Fibroblast of villous mesenchyme (primary cell): Measurements from ENCODE around the gene AAK1. TPM values are rescaled to one million over a fixed set of nuclear protein-coding genes. Genes with fewer than 3 reads are reported as not detected.
"Not testable (repeated sequence)": the region's sequence is repeated elsewhere in the genome, so short reads cannot be mapped to it uniquely, and the experiment has no call there.

ENCODE experiments used
- DNase-seq: peaks from one replicate; pipeline ENCODE4 v3.0.0-alpha.2; 2010; ENCODE audit warnings: low read depth
- H3K4me3 ChIP-seq: 2 replicates; pipeline ENCODE4 v1.5.1; 2011; ENCODE audit warnings: low read depth, mild to moderate bottlenecking, low read length
- total RNA-seq: library from RNA; depleted of rRNA; stranded (reverse); fragments of >200 nt; gene quantifications from 2 replicates; pipeline ENCODE4 v1.2.3, GENCODE V29; 2012
- TF ChIP-seq, protein P1 (sequence below): IDR thresholded peaks from 2 replicates; pipeline ENCODE4 v1.5.1; 2012; ENCODE audit warnings: low read depth, mild to moderate bottlenecking, low read length; ENCODE audit not compliant: insufficient read depth

Gene AAK1
- total RNA-seq, 1 donor = 68.2 TPM

DNA sequence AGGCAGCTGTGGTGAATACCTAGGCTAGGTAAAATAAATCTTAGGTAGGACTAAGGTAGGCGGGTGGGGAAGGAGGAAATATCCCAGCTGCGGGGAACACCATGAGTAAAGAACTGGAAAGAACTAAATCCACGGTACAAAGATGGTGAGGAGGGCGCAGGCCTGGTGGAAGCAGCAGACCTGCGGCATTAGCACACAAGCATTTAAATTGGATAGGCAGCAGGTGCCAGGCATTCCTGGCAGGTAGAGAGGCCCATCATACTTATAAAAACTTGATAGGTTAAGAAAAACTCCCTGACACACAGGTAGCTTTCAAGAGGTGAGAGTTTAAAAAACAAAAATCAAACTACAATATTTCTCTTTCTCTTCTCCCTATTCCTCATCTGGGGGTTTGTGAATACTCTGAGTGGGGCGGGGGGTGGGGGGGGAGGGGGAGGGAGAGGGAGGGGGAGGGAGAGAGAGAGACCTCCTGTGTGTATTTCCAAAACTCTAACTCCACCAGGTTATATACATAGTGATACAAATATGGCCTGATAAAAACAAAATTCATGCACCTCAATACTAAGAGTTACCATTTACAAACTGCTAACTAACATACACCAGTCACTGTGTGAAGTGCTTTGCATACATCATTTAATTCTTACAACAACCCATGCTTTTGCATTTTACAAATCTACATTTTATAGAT lies 13.5 kb downstream of the AAK1 start:
- TF ChIP-seq, protein P1, sequence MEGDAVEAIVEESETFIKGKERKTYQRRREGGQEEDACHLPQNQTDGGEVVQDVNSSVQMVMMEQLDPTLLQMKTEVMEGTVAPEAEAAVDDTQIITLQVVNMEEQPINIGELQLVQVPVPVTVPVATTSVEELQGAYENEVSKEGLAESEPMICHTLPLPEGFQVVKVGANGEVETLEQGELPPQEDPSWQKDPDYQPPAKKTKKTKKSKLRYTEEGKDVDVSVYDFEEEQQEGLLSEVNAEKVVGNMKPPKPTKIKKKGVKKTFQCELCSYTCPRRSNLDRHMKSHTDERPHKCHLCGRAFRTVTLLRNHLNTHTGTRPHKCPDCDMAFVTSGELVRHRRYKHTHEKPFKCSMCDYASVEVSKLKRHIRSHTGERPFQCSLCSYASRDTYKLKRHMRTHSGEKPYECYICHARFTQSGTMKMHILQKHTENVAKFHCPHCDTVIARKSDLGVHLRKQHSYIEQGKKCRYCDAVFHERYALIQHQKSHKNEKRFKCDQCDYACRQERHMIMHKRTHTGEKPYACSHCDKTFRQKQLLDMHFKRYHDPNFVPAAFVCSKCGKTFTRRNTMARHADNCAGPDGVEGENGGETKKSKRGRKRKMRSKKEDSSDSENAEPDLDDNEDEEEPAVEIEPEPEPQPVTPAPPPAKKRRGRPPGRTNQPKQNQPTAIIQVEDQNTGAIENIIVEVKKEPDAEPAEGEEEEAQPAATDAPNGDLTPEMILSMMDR = no peak
- no peak for DNase-seq
- no peak overlapping the region for H3K4me3 ChIP-seq

DNA sequence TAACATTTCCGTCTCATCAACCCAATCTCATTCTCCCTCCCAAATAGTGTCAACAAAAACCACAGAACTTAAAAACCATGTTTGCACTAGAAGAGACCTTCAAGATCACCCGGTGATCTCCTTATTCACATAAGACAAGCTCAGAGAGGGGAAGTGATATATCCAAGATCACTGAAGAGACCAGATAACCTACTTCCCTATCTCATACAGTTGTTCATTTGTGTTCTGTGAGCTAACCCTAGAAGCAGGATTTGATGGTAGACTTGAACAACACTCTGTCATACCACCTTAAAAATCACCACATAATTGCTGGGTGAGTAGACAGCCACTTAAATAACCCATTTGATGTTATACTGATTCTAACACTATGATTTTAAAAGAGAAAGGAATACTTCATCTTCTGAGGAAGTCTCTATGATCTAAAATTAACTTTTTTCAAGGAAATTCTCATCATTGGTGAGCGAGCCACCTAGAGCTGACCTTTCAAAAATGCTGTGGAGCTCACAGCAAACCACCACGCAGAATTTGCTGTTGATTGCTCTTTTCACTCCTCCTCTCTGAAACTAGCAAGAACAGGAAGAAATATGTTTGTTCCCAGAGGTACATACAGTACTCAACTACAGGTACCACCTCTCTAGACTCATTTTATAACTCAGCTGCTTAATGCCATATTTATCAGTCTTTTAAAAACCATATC lies 15.1 kb downstream of the AAK1 start:
- TF ChIP-seq, protein P1 = no peak
- DNase-seq = no peak
- no peak overlapping the region for H3K4me3 ChIP-seq

DNA sequence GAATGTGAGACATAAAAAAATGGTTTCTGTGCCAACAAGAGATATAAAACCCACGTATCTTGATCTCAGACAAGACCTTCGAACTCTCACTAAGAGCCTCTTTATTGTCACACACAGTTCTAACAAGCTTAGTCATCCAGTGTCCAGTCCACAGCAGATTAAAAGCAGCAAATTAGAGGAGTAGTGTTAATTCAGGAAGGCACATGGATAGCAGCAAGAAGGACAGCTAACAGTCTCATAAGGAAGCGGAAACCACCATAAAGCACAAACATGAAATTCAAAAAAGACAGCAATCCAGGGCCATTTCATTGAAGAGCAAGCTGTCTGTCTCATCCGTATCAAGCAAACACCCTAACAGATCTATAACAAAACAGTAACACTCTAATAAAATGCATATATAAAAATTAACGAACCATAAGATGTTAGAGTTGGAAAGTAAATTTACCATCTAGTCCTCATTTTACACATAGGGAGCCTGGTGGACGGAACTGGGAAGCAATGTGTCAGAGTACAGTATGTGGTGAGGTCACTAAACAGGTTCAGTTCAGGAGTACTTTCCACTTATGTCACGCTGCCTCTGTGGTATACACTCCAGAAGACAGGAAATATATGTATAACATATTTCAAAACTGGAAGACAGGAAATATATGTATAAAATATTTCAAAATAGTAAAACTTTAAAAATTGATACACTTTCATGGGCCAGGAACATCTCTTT lies 18.3 kb downstream of the AAK1 start:
- TF ChIP-seq, protein P1 = no peak
- DNase-seq = no peak
- H3K4me3 ChIP-seq = no peak overlapping the region

DNA sequence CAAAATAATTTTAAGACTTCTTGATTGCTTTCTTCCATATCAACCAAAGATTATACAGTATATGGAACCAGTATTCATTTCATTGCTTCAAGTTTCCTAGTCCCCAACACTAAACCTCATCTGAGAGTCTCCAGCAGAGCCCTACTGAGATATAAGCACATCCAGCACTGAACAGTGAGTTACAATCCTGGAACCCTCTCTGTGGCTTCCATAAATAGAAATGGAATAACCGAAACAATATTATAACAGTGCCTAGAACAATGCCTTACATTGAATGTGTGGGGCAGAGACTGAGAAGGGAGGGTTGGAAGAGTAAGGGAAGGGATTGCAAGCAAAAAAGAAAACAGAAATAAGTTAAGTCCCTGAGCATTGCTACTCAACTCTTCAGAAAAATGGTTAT lies 18.9 kb downstream of the AAK1 start:
- H3K4me3 ChIP-seq = no peak overlapping the region
- DNase-seq = no peak
- TF ChIP-seq, protein P1 = no peak

DNA sequence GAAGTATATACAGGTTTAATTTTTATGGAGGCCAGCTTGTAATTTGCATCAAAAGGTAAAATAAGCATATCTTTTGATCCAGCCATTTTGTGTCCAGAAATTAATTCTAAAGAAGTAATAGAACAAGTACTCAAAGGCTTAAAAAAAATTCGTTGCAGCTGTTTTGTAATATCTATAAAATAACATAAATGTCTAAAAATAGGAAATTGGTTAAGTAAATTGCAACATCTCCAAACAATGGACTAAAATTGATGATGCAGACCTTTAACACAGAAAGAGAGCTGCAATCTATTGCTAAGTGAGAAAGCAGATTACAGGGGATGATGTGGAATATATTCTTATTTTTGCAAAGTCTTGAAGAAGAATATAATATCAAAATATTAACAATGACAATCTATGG lies 19.4 kb downstream of the AAK1 start:
- TF ChIP-seq, protein P1 = no peak
- DNase-seq = no peak
- H3K4me3 ChIP-seq = no peak overlapping the region

DNA sequence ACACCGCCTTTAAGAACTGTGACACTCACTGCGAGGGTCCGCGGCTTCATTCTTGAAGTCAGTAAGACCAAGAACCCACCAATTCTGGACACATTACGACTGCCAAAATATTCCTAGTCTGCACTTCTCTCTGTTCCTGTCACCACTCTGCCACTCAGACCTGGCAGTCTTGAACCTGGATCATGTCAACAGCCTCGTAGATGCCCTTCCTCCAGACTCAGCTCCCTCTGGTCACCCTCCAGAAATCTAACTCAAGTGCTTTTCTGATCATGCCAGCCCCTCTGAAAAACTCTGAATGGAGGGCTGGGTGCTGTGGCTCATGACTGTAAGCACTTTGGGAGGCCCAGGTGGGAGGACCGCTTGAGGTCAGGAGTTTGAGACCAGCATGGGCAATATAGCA lies 20.3 kb downstream of the AAK1 start:
- TF ChIP-seq, protein P1 = no peak
- no peak overlapping the region for H3K4me3 ChIP-seq
- DNase-seq = no peak

DNA sequence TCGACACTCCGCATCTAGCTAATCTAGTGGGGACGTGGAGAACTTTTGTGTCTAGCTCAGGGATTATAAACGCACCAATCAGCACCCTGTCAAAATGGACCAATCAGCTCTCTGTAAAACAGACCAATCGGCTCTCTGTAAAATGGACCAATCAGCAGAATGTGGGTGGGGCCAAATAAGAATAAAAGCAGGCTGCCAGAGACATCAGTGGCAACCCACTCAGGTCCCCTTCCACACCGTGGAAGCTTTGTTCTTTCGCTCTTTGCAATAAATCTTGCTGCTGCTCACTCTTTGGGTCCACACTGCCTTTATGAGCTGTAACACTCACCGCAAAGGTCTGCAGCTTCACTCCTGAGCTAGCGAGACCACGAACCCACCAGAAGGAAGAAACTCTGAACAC lies 20.7 kb downstream of the AAK1 start:
- DNase-seq, H3K4me3 ChIP-seq: not testable (repeated sequence)

DNA sequence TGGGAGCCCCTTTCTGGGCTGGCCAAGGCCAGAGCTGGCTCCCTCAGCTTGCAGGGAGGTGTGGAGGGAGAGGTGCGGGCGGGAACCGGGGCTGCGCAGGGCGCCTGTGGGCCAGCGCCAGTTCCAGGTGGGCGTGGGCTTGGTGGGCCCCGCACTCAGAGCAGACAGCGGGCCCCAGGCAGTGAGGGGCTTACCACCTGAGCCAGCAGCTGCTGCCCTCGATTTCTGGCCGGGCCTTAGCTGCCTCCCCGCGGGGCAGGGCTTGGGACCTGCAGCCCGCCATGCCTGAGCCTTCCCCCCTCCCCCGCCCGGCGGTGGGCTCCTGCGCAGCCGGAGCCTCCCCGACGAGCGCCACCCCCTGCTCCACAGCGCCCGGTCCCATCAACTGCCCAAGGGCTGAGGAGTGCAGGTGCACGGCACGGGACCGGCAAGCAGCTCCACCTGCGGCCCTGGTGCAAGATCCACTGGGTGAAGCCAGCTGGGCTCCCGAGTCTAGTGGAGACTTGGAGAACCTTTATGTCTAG lies 21.5 kb downstream of the AAK1 start:
- not testable (repeated sequence) for DNase-seq, H3K4me3 ChIP-seq
